Measurements from ENCODE around the gene PTPRA. TPM values are rescaled to one million over a fixed set of nuclear protein-coding genes. Genes with fewer than 3 reads are reported as not detected.

Gene PTPRA
- total RNA-seq, 1 experiment from 2014 or later: 67.8 TPM

DNA sequence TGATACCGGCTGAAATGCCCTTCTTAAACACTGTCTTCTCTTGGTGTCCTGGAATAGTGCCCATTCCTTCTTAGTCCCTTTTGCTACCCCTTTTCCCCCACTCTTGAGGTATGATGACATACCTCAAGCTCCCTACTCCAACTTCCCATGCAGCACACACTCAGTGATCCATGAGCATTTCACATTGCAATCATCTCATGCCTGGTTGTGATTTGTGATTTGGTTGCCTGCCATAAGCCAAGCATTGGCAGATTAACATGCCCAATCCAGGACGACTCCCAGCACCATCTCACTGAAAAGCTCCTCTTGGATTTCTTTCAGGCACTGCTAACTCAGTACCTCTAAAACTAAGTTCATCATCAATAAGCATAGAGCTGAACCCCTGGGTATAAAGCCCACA is 14.7 kb upstream of the PTPRA start:
- DNase-seq (ENCODE audit: low read depth): no peak

DNA sequence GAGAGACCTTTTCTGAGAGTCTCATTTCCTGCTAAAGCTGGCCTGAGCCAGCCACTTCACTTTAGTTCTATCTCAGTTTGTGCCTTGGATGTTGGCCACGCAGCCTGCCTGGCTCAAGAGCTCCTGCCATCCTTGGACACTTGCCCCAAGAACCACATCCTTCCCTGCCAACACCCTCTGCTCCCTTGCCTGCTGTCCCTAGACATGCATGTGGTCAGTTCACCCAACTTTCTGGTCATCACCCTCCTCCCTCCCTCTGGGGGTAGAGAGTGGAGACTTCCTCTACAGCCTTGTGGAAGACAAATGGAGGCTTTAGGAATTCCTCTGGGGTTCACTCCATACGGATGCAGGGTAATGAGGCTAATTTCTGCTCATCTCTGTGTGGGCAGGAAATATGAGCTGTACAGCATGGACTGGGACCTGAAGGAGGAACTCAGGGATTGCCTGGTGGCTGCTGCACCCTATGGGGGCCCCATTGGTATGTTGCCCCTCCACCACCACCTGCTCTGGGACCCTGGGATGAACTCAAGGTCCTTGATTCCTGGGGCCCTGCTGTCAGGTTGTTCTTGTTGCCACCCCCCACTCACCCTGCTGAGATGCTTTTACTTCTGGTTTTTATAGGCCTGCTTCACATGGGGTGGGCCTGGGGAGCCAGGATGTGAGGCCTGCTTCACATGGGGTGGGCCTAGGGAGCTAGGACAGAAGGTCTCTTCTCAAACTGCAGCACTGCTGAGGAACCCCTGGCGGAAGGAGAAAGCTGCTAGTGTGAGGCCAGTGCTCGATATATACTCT is 13.8 kb upstream of the PTPRA start:
- peak; percentile 97 for DNase-seq (ENCODE audit: low read depth)

DNA sequence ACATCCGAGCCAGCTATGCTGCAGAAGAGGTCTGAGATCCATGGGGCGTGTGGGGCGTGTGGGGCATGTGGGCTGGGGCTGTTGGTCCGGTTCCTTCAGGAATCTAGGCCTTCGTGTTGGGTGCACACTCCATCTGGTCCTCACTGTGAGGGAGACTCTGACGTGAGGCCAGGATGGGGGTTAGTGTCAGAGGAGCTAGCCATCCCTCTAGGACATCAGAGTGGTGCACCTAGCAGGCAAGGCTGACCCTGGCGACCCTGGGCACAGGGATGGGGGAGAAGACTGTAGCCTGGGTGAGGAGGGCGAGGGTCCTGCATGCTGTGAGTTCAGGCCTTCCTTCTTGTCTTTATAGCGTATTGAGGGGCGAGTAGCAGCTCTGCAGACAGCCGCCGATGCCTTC is 8.7 kb upstream of the PTPRA start:
- no peak for DNase-seq (ENCODE audit: low read depth)

DNA sequence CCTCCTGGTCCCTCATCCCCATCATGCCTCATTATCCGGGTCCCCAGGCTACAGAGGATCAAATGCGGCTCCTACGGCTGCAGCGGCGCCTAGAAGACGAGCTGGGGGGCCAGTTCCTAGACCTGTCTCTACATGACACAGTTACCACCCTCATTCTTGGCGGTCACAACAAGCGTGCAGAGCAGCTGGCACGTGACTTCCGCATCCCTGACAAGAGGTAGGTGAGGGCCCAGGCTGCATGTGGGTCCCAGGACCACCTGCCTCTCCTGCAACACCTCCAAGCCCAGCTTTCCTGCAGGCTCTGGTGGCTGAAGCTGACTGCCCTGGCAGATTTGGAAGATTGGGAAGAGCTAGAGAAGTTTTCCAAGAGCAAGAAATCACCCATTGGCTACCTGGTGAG is 8.2 kb upstream of the PTPRA start:
- no peak for DNase-seq (ENCODE audit: low read depth)

DNA sequence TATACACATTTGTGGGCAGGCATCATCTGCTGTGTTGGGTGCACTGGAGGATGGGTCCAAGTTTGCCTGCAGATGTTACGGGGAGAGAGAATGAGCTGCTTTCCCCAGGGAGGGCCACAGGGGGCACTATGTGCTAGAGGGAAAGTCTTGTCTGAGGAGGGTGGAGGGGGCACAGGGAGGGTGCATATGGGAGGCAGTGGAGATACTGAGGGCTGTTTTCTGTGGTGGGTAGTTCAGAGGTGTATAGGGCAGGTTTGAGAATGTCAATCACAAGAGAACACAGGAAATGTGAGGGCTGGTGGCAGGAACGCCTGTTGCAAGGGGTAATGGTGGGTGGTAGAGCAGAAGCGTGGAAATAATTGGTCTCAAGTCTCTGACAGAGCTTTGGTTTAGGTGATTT is 7.7 kb upstream of the PTPRA start:
- DNase-seq (ENCODE audit: low read depth): no peak

DNA sequence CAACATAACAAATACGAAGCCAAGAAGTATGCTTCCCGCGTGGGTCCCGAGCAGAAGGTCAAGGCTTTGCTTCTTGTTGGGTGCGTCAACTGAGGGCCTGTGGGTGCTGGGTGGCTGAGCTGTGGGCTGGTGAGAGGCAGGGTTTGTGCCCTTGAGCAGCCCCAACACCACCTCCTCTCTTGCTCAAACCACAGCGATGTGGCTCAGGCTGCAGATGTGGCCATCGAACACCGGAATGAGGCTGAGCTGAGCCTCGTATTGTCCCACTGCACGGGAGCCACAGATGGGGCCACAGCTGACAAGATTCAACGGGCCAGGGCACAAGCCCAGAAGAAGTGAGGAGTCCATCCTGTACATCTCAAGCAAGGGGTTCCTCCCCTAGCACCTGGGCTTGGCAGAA is 7.0 kb upstream of the PTPRA start:
- no peak for DNase-seq (ENCODE audit: low read depth)

DNA sequence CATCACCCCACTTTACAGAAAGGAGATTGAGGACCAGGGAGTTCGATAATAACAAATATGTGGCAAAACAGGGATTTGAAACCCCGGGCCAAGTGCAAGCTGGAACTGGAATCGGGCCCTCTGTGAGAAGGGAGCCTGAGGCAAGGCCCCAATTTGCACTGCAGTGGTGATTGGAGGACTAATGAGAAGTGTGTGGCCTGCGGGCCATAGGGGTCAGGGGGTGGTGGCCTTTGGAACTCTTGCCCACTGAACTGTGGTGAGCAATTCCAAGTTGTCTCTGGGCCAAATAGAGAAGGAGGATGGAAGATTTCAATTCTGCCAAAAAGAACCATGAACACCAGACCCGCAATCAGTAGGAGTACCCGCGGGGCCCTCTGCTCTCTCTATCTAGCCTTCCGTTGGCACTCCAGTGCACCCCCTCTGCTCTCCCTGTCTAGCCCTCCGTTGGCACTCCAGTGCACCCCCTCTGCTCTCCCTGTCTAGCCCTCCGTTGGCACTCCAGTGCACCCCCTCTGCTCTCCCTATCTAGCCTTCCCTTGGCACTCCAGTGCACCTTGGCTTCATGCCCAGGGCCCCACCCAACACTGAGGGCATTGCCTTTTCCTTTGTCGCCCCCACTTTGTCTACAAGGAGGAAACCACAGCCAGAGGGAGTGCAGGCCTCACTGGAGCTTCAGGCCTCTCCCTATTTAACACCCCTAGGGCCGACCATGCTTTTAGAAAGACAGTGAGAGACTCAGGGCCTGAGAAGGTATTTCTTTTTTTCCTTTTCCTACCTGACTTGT is 6.0 kb upstream of the PTPRA start:
- DNase-seq (ENCODE audit: low read depth): peak; percentile 31

DNA sequence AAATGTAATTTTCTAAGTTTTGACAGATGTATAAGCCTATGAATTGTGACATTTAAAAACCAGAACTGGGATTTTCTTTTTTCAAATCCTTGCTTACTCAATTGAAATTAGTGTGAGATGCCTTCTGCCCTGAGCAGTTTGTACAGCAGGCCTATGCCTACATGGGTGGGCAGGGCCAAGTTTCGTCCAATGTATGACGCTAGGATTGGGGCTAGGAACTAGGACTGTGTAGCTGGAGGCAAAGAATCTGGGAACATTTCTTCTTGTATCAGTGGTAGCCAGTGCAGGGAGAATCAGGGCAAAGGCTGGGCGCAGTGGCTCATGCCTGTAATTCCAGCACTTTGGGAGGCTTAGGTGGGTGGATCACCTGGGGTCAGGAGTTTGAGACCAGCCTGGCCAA is 3.9 kb upstream of the PTPRA start:
- DNase-seq (ENCODE audit: low read depth): no peak

DNA sequence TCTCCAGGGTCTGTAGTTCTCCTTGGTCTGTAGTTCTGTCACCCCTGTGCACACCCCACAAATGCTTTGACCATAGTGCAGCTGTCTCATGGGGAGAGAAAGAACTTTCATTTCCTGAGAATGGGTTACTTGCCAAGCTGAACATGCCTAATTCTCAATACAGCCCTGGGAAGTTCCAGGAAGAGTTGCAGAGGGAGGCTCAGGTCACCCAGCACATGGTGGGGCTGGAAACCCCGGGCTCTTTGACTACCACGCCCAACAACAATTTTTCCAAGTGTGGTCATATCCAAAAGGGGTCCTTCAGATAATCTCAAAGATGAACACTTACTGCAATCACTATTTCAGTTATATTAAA is 2.2 kb upstream of the PTPRA start:
- DNase-seq (ENCODE audit: low read depth): peak; percentile 42

DNA sequence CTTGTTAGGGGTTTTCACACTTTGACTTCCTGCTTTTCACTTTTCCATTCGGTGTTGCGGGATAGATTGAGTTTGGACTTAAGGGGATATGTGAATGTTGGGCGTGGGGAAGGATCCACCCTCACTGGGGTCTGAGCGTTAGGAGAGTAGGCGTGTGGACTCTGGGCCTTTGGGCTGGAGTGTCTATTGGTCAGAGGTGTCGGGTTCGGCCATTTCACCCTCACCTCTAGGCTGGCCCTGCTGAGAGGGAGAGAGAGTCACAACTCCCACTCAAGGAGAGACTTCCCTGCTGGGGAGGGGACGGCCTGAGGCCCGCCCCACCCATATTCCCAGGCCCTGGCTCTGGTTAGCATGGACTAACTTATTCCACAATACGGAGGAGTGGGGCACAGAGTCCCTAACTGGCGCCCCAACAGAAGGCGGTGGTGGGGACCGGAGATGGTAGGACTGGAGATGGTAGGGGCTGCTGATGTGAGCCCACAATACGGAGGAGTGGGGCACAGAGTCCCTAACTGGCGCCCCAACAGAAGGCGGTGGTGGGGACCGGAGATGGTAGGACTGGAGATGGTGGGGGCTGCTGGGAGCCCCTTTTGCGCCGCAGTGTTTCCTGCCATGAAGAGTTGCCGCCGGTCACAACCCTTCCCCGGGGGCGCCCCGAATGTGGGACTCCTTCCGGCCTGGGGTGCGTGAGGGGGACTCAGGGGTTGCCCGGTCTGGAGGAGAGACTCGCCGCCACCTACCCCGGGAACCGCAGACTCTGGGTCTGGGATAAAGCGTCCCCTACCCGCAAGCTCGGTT is 1.4 kb upstream of the PTPRA start:
- DNase-seq (ENCODE audit: low read depth): no peak

DNA sequence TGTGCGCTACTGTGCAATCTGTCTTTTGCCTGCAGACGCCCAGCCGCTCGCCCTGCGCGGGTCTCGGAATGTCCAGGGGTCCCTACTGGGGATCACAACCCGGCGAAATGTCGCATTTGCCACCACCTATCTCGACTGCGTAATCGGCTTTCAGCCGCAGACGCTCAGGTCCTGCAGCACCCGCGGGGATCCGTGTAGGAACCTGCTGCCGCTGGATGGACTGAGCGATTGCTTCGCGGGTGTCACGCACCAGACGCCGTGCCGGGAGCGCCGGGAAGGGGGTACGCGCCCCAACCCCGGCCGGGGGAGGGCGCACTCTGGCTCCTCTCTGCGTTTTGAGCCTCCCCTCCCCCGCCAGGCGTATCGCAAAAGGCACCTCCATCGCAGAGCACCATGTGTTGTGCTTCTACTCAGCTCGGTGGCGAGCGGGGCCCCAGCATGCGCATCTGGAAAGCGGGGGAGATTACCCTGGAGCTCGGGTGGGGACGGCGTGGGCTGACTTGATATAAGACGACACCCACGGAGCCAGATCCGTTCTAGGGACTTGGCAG is 747 bp upstream of the PTPRA start:
- peak; percentile 67 for DNase-seq (ENCODE audit: low read depth)

DNA sequence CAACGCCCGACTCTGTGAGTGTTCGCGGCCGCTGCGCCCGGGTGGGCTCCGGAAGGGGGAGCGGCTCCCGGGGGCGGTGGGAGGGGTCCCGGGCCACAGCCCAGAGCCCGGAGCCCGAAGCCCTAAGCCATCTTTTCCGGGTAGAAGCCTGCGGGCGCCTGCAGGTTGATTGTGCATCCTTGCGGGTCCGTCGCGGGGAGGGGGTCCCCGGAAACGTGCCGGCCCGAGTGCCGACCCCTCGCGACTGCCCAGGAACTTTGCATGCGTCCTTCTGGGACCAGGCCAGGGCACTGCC is 413 bp downstream of the PTPRA start:
- DNase-seq (ENCODE audit: low read depth): peak; percentile 65

DNA sequence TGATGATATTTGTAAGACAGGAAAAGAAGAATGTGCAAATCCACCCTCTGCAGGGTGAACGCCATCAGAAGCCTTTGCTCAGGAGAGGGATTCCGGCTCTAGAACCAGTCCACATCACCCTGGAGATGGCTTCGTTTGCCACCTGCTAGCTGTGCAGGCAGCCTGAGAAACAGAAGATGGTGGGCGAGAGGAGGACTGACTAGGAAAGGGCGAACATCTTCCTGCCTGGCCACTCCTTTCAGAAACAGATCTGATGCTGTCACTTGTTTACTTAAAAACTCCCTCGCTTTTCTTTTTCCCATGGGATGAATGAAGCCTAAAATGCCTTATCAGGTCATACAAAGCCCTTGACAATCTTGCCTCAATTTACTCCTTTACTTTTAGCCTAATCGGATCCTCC is 1.2 kb downstream of the PTPRA start:
- no peak for DNase-seq (ENCODE audit: low read depth)

DNA sequence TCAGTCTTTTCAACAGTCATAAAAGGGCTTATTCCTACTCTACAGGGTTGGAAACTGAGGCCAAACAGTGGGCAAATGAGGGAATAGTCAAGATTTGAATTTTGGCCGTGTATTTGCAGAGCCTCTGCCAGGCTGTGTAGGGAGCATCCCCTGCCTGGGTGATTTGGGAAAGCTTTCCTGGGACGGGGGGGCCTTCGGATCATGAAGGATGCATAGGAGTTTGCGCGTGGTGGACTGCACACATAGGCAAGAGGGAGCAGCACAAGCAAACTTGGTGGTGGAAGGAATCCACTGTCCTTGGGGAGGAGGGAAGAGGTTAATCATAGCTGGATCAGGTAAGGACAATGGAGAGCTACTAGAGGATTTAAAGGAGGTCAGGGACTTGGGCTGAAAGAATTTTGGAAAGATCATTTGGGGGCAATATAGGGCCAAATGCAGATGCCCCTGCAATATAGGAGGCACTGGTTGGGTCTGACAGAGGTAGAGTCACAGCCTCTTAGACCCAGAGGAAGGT is 2.5 kb downstream of the PTPRA start:
- no peak for DNase-seq (ENCODE audit: low read depth)

DNA sequence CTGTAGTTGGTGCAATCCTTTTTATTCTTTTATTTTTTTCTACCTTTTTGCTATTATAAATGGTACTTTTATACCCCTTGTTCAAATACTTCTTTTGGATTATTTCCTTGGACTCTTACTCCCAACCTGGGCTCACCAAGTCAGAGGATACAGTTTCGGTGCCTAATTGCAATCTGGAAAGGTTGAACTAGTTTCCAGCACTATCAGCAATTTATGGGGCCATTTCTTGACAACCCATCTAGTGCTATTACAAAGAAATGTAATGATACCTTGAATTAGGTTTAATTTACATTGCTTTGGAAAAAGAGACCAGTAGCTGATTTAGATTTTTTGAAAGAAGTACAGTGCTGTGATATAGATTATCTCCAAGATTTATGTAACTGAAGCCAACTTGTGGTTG is 5.2 kb downstream of the PTPRA start:
- DNase-seq (ENCODE audit: low read depth): no peak

DNA sequence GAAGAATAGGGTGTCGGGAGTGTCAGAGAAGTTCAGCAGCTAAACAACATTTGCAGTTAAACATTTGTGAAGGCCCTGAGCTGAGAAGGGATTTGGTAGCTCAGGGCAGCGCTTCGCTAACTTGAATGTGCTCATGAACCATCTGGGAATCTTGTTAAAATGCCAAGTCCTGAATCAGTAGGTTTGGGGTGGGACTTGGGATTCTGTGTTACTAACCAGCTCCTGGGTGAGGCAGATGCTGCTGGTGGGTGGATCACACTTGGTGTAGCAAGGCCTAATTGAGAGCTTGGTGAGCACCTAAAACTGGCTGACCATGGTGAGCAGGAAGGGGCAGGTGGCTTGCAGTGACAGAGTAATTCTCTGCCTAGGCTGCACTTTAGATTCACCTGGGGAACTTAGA is 5.9 kb downstream of the PTPRA start:
- peak; percentile 85 for DNase-seq (ENCODE audit: low read depth)

DNA sequence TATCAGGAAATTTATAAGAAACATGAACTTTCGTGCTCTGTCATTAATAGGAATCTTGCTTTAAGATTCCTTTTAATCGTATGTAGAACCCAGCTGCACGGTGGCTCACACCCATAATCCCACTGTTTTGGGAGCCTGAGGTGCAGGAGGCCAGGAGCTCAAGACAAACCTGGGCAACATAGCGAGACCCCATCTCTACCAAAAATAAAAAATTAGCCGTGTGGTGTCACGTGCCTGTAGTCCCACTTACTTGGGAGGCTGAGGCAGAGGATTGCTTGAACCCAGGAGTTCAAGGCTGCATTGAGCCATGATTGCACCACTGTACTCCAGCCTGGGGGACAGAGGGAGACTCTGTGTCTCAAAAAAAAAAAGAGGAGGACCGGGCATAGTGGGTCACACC is 7.4 kb downstream of the PTPRA start:
- no peak for DNase-seq (ENCODE audit: low read depth)

DNA sequence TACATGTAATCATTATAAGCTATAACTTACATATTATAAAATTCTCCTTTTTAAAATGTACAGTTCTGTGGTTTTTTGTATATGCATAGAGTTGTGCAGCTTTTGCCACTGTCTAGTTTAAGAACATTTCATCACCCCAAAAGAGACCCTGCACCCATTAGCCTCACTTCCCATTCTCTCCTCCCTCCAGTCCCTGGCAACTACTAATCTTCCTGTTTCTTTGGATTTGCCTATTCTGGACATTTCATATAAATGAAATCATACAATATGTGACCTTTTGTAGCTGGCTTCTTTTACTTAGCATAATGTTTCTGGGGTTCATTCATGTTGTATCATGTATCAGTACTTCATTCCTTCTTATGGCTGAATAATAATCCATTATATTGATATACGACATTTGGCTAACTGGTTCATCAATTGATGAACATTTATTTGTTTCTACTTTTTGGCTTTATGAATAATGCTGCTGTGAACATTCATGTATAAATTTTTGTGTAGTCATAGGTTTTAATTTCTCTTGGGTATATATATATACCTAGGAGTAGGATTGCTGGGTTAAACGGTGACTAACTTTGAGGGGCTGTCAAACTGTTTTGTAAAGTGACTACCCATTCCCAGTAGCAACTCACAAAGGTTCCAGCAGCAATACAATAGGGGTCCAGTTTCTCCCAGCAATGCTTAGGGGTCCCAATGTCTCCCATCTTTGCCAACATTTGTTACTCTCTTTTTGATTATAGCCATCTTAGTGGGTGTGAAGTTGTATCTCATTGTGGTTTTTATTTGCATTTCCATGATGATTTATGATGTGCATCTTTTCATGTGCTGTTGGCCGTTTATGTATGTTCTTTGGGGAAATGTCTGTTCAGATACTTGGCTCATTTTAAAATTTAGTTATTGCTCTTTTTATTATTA is 10.7 kb downstream of the PTPRA start:
- DNase-seq (ENCODE audit: low read depth): no peak

DNA sequence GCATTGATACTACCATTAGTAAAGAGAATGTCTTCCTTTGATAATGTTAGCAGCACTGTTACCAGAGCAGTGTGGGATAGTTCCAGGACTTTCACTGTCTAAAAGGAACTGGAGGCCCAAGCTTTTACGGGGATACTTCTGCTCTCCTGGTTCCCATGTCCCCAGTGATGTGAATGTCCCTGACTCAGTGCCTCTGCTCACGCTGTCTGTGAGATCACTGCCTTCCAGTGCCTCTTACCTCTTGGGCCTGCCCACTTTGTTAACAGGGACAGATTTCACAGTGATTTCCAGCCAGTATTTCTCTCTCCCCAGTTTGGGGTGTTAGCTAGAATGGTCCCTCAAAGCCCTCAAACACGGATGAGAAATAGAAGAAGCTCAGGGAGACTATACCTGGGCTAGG is 14.4 kb downstream of the PTPRA start:
- no peak for DNase-seq (ENCODE audit: low read depth)

DNA sequence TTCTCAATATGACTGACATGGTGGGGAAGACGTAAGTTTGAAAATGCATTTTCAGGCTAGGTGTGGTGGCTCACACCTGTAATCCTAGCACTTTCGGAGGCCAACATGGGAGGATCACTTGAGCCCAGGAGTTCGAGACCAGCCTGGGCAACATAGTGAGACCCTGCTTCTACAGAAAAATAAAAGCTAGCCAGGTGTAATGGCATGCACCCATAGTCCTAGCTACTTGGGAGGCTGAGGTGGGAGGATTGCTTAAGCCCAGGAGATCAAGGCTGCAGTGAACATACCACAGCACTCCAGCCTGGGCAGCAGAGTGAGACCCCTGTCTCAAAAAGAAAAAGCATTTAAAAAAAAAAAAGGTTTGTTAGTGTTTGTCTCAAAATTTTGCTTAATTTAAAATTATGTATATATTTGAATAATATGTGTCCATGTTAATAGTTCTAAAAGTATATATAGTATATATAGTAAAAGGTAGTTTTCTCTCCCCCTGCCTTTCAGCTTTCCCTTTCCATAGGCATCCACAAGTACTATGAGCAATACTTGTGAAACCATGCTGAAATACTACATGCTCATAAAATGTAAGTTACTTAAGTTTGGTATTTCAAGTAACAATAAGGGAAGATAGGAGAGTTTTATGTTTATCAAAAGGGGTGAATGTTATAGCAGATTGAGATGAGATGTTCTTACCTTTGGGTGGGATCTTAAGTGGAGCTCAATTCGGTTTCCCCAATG is 15.1 kb downstream of the PTPRA start:
- no peak for DNase-seq (ENCODE audit: low read depth)

DNA sequence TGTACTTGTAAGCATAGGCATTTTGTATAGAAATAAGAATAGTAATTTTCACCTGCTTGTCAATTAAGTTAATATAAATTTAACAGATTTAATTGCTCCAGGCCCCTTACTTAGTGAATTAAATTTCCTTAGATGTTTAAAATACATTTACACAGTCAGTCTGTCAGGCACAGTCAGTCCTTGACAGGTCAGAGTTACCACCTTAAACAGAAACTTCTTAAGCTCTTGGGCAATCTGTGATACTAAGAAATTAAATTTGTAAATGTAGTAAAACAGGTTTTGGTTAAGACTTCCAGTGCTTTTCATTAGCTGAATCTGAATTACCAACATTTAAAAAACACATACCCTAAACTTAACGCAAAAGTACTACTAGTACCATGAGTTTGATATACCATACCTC is 15.9 kb downstream of the PTPRA start:
- no peak for DNase-seq (ENCODE audit: low read depth)

Measured in RPMI7951 (cell line).